ENCODE measurements around the gene KPTN. TPM values are rescaled to one million over a fixed set of nuclear protein-coding genes. Genes with fewer than 3 reads are reported as not detected.
"Not testable (repeated sequence)": the region's sequence is repeated elsewhere in the genome, so short reads cannot be mapped to it uniquely, and the experiment has no call there.

Gene KPTN
- total RNA-seq, 1 experiment from 2014 or later: 19.7 TPM

DNA sequence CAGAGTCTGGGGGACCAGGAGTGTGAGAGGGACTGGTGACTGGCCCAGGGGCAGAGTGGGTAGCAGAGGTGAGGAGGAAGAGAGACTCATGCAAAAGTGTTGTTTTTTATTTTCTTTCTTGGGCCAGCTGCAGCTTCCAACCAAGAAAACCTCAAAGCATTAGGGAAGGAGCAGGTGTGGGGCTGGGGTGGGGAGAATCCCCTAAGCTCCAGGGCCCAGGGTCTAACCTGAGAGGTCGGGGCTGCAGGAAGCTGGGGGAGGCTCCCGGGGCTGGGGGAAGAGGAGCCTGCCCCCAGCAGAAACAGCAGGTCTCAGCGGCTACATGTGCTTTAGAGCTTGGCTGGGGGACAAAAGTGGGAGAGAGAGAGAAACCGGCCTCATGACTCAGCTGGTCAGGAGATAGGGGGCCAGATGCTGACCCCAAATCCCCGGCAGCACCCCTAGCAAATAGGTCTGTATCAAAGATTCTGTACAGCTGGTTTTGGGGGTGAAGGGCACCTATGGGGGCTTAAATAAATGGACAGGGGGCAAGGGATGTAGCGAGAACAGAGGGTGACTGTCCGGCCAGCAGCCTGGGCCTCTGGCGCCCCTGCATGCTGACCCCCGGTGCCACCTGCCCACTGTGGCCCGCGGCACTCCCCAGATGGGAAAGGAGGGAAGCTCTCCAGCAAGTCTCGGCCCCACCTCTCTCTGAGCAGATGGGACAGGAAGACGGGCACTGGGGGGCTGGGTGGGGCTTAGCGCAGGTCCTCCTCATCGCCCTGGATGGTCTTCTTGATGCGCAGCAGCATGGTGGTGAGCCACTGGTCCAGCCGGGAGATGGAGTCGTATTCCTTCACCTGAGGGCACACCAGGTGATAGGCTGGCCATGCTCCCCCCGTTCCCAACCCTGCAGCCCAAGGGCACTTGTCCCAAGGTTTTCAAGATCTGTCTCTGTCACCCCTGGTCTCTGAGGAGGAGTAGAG, 3.8 kb upstream of the KPTN start:
- POLR2A ChIA-PET: interaction anchor here (0.6 kb wide), 1 partner anchor 217 kb away, joined by 6 read pairs; no protein-coding TSS in a partner anchor
- CTCF ChIA-PET: interaction anchor here (1.0 to 1.2 kb wide), 2 partner anchors 17 to 51 kb away, joined by 3 read pairs; no protein-coding TSS in a partner anchor
- H3K36me3 ChIP-seq (ENCODE audit: control insufficient read depth, insufficient read depth, low read length): peaks cover 3% of the 10 kb centered on the region; the same call in 1 of the 2 replicates
- Mint-ChIP-seq H3K9me3 (ENCODE audit: unreplicated experiment) (no peaks in the 10 kb centered on the region), H3K4me3 (ENCODE audit: unreplicated experiment) (no peak overlapping the region), H3K4me1 (ENCODE audit: low read depth, unreplicated experiment) (no peaks in the 10 kb centered on the region), H3K36me3 (ENCODE audit: insufficient read depth, unreplicated experiment) (peaks cover 51% of the 10 kb centered on the region), H3K27ac (ENCODE audit: unreplicated experiment) (no peak overlapping the region), H3K27me3 (ENCODE audit: insufficient read depth, unreplicated experiment) (no peaks in the 10 kb centered on the region)
- intact Hi-C loops (cut with micrococcal nuclease; ENCODE audit: unreplicated experiment): no loop called here
- TSS peak; percentile 23 for BruUV-seq (replicated peaks)
- TF ChIP-seq, protein P1, sequence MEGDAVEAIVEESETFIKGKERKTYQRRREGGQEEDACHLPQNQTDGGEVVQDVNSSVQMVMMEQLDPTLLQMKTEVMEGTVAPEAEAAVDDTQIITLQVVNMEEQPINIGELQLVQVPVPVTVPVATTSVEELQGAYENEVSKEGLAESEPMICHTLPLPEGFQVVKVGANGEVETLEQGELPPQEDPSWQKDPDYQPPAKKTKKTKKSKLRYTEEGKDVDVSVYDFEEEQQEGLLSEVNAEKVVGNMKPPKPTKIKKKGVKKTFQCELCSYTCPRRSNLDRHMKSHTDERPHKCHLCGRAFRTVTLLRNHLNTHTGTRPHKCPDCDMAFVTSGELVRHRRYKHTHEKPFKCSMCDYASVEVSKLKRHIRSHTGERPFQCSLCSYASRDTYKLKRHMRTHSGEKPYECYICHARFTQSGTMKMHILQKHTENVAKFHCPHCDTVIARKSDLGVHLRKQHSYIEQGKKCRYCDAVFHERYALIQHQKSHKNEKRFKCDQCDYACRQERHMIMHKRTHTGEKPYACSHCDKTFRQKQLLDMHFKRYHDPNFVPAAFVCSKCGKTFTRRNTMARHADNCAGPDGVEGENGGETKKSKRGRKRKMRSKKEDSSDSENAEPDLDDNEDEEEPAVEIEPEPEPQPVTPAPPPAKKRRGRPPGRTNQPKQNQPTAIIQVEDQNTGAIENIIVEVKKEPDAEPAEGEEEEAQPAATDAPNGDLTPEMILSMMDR (IDR thresholded peaks at IDR 0.05; ENCODE audit: insufficient read depth in 1 of 2, low read depth in 1 of 2, low read length in 1 of 2, severe bottlenecking in 1 of 2, unreplicated experiment in 1 of 2): no peak
- no peak overlapping the region for H3K4me3 ChIP-seq (ENCODE audit: low read depth, low read length)
- H3K9me3 ChIP-seq: no peaks in the 10 kb centered on the region
- H3K27me3 ChIP-seq (replicated peaks; ENCODE audit: control insufficient read depth, insufficient read depth, low read length): no peaks in the 10 kb centered on the region
- no peaks in the 10 kb centered on the region for H3K4me1 ChIP-seq
- DNase-seq: no peak

DNA sequence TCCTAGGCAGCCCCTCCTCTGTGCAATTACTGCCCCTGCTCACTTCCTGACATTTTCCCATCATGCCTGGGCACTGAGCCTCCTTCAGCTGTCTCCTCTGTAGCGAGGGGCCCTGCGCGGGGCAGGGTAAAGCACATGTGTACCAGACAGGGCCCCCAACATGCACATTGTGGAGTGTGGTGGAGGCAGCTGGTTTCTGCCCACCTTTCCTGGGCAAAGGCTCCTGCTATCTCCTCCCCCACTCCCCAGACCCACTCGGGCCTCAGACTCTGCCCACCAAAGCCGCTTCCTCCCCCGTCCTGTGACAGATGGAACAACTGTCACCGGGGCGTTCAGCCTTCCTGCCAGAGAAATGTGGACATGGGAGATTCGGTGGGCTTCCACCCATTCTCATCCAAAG, 2.9 kb upstream of the KPTN start:
- H3K4me3 Mint-ChIP-seq (ENCODE audit: unreplicated experiment): no peak overlapping the region
- no peaks in the 10 kb centered on the region for H3K27me3 ChIP-seq (replicated peaks; ENCODE audit: control insufficient read depth, insufficient read depth, low read length)
- H3K4me3 ChIP-seq (ENCODE audit: low read depth, low read length): no peak overlapping the region
- H3K36me3 ChIP-seq (ENCODE audit: control insufficient read depth, insufficient read depth, low read length): peaks cover 3% of the 10 kb centered on the region; the same call in 1 of the 2 replicates
- DNase-seq: no peak
- H3K4me1 Mint-ChIP-seq (ENCODE audit: low read depth, unreplicated experiment): no peaks in the 10 kb centered on the region
- H3K9me3 ChIP-seq: no peaks in the 10 kb centered on the region
- intact Hi-C loops (cut with micrococcal nuclease; ENCODE audit: unreplicated experiment): no loop called here
- BruUV-seq (replicated peaks): no TSS peak
- CTCF ChIA-PET: interaction anchor here (1.2 kb wide), 1 partner anchor 16 kb away, joined by 3 read pairs; no protein-coding TSS in a partner anchor
- H3K36me3 Mint-ChIP-seq (ENCODE audit: insufficient read depth, unreplicated experiment): peaks cover 45% of the 10 kb centered on the region
- no peaks in the 10 kb centered on the region for H3K4me1 ChIP-seq
- no peaks in the 10 kb centered on the region for H3K9me3 Mint-ChIP-seq (ENCODE audit: unreplicated experiment)
- H3K27ac Mint-ChIP-seq (ENCODE audit: unreplicated experiment): no peak overlapping the region
- TF ChIP-seq, protein P1 (IDR thresholded peaks at IDR 0.05; ENCODE audit: insufficient read depth in 1 of 2, low read depth in 1 of 2, low read length in 1 of 2, severe bottlenecking in 1 of 2, unreplicated experiment in 1 of 2): no peak
- H3K27me3 Mint-ChIP-seq (ENCODE audit: insufficient read depth, unreplicated experiment): no peaks in the 10 kb centered on the region
- POLR2A ChIA-PET: interaction anchor here (0.5 to 0.6 kb wide), 2 partner anchors 218 to 304 kb away, joined by 5 to 6 read pairs; no protein-coding TSS in a partner anchor

DNA sequence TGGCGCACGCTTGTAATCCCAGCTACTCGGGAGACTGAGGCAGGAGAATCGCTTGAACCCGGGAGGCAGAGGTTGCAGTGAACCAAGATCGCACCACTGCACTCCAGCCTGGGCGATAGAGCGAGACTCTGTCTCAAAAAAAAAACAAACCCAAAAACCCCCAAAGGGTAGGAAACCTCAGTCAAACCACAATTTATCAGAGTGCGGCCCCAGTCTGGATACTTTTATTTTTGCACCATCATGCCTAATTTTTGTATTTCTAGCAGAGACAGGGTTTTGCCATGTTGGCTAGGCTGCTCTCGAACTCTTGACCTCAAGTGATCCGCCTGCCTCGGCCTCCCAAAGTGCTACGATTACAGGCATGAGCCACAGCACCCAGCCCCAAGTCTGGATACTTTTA, 2.2 kb upstream of the KPTN start:
- H3K4me1 Mint-ChIP-seq (ENCODE audit: low read depth, unreplicated experiment); H3K9me3 ChIP-seq; H3K27me3 Mint-ChIP-seq (ENCODE audit: insufficient read depth, unreplicated experiment); POLR2A ChIA-PET; H3K27ac Mint-ChIP-seq (ENCODE audit: unreplicated experiment); H3K4me1 ChIP-seq; intact Hi-C loops (cut with micrococcal nuclease; ENCODE audit: unreplicated experiment); H3K27me3 ChIP-seq (replicated peaks; ENCODE audit: control insufficient read depth, insufficient read depth, low read length); H3K9me3 Mint-ChIP-seq (ENCODE audit: unreplicated experiment); H3K4me3 Mint-ChIP-seq (ENCODE audit: unreplicated experiment); BruUV-seq (replicated peaks); DNase-seq; H3K36me3 ChIP-seq (ENCODE audit: control insufficient read depth, insufficient read depth, low read length); H3K4me3 ChIP-seq (ENCODE audit: low read depth, low read length): not testable (repeated sequence)
- H3K36me3 Mint-ChIP-seq (ENCODE audit: insufficient read depth, unreplicated experiment): peaks cover 41% of the 10 kb centered on the region
- CTCF ChIA-PET: interaction anchor here (1.7 kb wide), 1 partner anchor 50 kb away, joined by 5 read pairs; no protein-coding TSS in a partner anchor
